Liver (tissue), 9 donors: ENCODE data around the gene OR52I2. TPM values are rescaled to one million over a fixed set of nuclear protein-coding genes. Genes with fewer than 3 reads are reported as not detected.
A peak's percentile ranks its signal among the peaks of the same experiment; 100 is the strongest.

Source experiments
- DNase-seq: peaks from one replicate; pipeline ENCODE4 v3.0.0-alpha.2; 2017; ENCODE audit warnings: low spot score
- H3K27ac ChIP-seq, 2 donors: one replicate each; pipeline ENCODE4 v1.7.0; 2013; ENCODE audit warnings: inconsistent platforms in 2 of 2, low read length in 2 of 2, control low read depth in 1 of 2, low read depth in 1 of 2, mild to moderate bottlenecking in 1 of 2
- H3K27me3 ChIP-seq, 4 donors: one replicate each; pipeline versions ENCODE4 v1.6.1 to v1.7.0; 2013; ENCODE audit warnings: low read length in 3 of 4, inconsistent platforms in 1 of 4, mild to moderate bottlenecking in 1 of 4, moderate library complexity in 1 of 4; ENCODE audit not compliant: control insufficient read depth in 4 of 4, insufficient read depth in 4 of 4
- H3K36me3 ChIP-seq, 4 donors: one replicate each; pipeline versions ENCODE4 v1.6.1 to v1.7.0; 2013; ENCODE audit warnings: low read length in 3 of 4, mild to moderate bottlenecking in 3 of 4, low read depth in 1 of 4, moderate library complexity in 1 of 4; ENCODE audit not compliant: control insufficient read depth in 4 of 4, insufficient read depth in 3 of 4
- H3K4me1 ChIP-seq, 4 donors: one replicate each; pipeline versions ENCODE4 v1.6.1 to v1.7.0; 2013; ENCODE audit warnings: low read length in 3 of 4, mild to moderate bottlenecking in 3 of 4, moderate library complexity in 1 of 4; ENCODE audit not compliant: control insufficient read depth in 4 of 4, insufficient read depth in 4 of 4
- H3K4me3 ChIP-seq, 3 donors: one replicate each; pipeline versions ENCODE4 v1.6.1 to v1.7.0; 2013; ENCODE audit warnings: low read length in 3 of 3, control low read depth in 1 of 3, low read depth in 1 of 3, mild to moderate bottlenecking in 1 of 3
- H3K9ac ChIP-seq, 2 donors: one replicate each; pipeline ENCODE4 v1.7.0; 2013; ENCODE audit warnings: low read length in 2 of 2, mild to moderate bottlenecking in 2 of 2, moderate library complexity in 2 of 2, control low read depth in 1 of 2, low read depth in 1 of 2
- H3K9me3 ChIP-seq, 4 donors: one replicate each; pipeline versions ENCODE4 v1.6.1 to v1.7.0; 2013; ENCODE audit warnings: low read length in 3 of 4; ENCODE audit not compliant: control insufficient read depth in 4 of 4
- ATF3 ChIP-seq: IDR thresholded peaks from 2 replicates; pipeline ENCODE4 v1.6.1; 2016; ENCODE audit warnings: antibody characterized with exemption
- EGR1 ChIP-seq, 2 donors: IDR thresholded peaks; 2 replicates each; pipeline ENCODE4 v1.6.1; 2016 to 2018; ENCODE audit warnings: antibody characterized with exemption in 2 of 2, low read depth in 2 of 2
- FOXA1 ChIP-seq: IDR thresholded peaks from 2 replicates; pipeline ENCODE4 v1.6.1; 2016; ENCODE audit warnings: antibody characterized with exemption
- FOXA2 ChIP-seq: IDR thresholded peaks from 2 replicates; pipeline ENCODE4 v1.6.1; 2016; ENCODE audit warnings: antibody characterized with exemption
- GABPA ChIP-seq, 2 donors: IDR thresholded peaks in 1 of 2; conservative IDR thresholded peaks in 1 of 2; 2 replicates each; pipeline ENCODE4 v1.6.1; 2016; ENCODE audit warnings: antibody characterized with exemption in 2 of 2, mild to moderate bottlenecking in 1 of 2, moderate library complexity in 1 of 2
- HNF4A ChIP-seq, 2 donors: conservative IDR thresholded peaks; 2 replicates each; pipeline ENCODE4 v1.6.1; 2016; ENCODE audit warnings: antibody characterized with exemption in 2 of 2, mild to moderate bottlenecking in 2 of 2
- HNF4G ChIP-seq: IDR thresholded peaks from 2 replicates; pipeline ENCODE4 v1.6.1; 2016; ENCODE audit warnings: antibody characterized with exemption
- NR2F2 ChIP-seq: IDR thresholded peaks from 2 replicates; pipeline ENCODE4 v1.6.1; 2016; ENCODE audit warnings: antibody characterized with exemption
- RAD21 ChIP-seq, 2 donors: IDR thresholded peaks; 2 replicates each; pipeline ENCODE4 v1.6.1; 2016; ENCODE audit warnings: antibody characterized with exemption in 2 of 2, mild to moderate bottlenecking in 2 of 2
- REST ChIP-seq: IDR thresholded peaks from 2 replicates; pipeline ENCODE4 v1.6.1; 2016; ENCODE audit warnings: antibody characterized with exemption, mild to moderate bottlenecking
- RXRA ChIP-seq, 2 donors: IDR thresholded peaks; 2 replicates each; pipeline ENCODE4 v1.6.1; 2017 to 2018; ENCODE audit warnings: antibody characterized with exemption in 2 of 2, mild to moderate bottlenecking in 1 of 2
- SP1 ChIP-seq: IDR thresholded peaks from 2 replicates; pipeline ENCODE4 v1.6.1; 2018; ENCODE audit warnings: antibody characterized with exemption, mild to moderate bottlenecking
- TAF1 ChIP-seq: conservative IDR thresholded peaks from 2 replicates; pipeline ENCODE4 v1.6.1; 2016; ENCODE audit warnings: antibody characterized with exemption, mild to moderate bottlenecking
- YY1 ChIP-seq: IDR thresholded peaks from 2 replicates; pipeline ENCODE4 v1.6.1; 2016; ENCODE audit warnings: antibody characterized with exemption, mild to moderate bottlenecking
- WGBS: extraction: QIAGEN DNeasy Blood & Tissue Kit; methylation state at CpG from one replicate; pipeline ENCODE4 v1.1.7; 2013; 5-methylcytosine and 5-hydroxymethylcytosine counted together
- polyA plus RNA-seq, 2 donors: library from polyadenylated mRNA; stranded (reverse) in 1 of 2; unstranded in 1 of 2; fragments of 200-250 nt in 1 of 2; fragments of >200 nt in 1 of 2; fragmentation: Nextera tagmentation in 1 of 2; extraction: Ambion mirVana in 1 of 2; gene quantifications; one replicate each; pipeline versions ENCODE4 v1.2.1 to v1.2.3, GENCODE V29; 2013 to 2015
- total RNA-seq, 2 donors: library from RNA; depleted of rRNA; stranded (reverse); fragments of >200 nt; gene quantifications; one replicate each; pipeline ENCODE4 v1.2.3, GENCODE V29; 2014
- TF ChIP-seq, protein P1 (sequence below): IDR thresholded peaks from 2 replicates; pipeline ENCODE4 v1.6.1; 2016; ENCODE audit warnings: antibody characterized with exemption
- TF ChIP-seq, protein P2 (sequence below): fragments of 150-350 bp; IDR thresholded peaks from 2 replicates; pipeline ENCODE4 v1.5.1; 2017; ENCODE audit warnings: improper control_type of control experiment, low read depth, low read length; ENCODE audit not compliant: missing input control
- donor health status: healthy.
- donor health status: healthy.
- donor health status: healthy.
- donor health status: healthy.
- donor health status: healthy.

Gene OR52I2
- total and polyA plus RNA-seq, 4 donors, result under 0.01 TPM; not detected in 3

- H3K9me3 ChIP-seq, result no peaks in the 10 kb centered on the region
- peak overlapping the region; percentile 78 to 98 for H3K27ac ChIP-seq
- H3K27me3 ChIP-seq, result no peaks in the 10 kb centered on the region
- DNase-seq, result no peak
- H3K36me3 ChIP-seq, result no peaks in the 10 kb centered on the region
- peak overlapping the region in 1 of 2 donors; percentile 13 for H3K9ac ChIP-seq
- TF ChIP-seq, protein P1, sequence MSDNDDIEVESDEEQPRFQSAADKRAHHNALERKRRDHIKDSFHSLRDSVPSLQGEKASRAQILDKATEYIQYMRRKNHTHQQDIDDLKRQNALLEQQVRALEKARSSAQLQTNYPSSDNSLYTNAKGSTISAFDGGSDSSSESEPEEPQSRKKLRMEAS, result no peak
- TF ChIP-seq ATF3 (no peak), SP1 (no peak), YY1 (no peak), RAD21 (IDR thresholded peaks at IDR 0.05) (no peak), FOXA1 (no peak), RXRA (IDR thresholded peaks at IDR 0.05) (no peak), GABPA (IDR thresholded peaks at IDR 0.05 in 1 of 2, conservative IDR thresholded peaks at IDR 0.05 in 1 of 2) (no peak), HNF4A (conservative IDR thresholded peaks at IDR 0.05) (no peak), TAF1 (no peak), HNF4G (no peak), NR2F2 (no peak), EGR1 (IDR thresholded peaks at IDR 0.05; ENCODE audit: low read depth in 2 of 2) (no peak), REST (no peak)
- TF ChIP-seq, protein P2, sequence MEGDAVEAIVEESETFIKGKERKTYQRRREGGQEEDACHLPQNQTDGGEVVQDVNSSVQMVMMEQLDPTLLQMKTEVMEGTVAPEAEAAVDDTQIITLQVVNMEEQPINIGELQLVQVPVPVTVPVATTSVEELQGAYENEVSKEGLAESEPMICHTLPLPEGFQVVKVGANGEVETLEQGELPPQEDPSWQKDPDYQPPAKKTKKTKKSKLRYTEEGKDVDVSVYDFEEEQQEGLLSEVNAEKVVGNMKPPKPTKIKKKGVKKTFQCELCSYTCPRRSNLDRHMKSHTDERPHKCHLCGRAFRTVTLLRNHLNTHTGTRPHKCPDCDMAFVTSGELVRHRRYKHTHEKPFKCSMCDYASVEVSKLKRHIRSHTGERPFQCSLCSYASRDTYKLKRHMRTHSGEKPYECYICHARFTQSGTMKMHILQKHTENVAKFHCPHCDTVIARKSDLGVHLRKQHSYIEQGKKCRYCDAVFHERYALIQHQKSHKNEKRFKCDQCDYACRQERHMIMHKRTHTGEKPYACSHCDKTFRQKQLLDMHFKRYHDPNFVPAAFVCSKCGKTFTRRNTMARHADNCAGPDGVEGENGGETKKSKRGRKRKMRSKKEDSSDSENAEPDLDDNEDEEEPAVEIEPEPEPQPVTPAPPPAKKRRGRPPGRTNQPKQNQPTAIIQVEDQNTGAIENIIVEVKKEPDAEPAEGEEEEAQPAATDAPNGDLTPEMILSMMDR, result no peak
- H3K4me1 ChIP-seq, result peaks cover 7 to 20% (median 18%) of the 10 kb centered on the region in 4 donors
- H3K4me3 ChIP-seq, result no peak overlapping the region
- WGBS, result 75% methylated on average over 4 of the region's 4 CpGs
These were observed 34.1 kb upstream of the OR52I2 start for GRCh38 chr11:4547416-4547815.

DNA sequence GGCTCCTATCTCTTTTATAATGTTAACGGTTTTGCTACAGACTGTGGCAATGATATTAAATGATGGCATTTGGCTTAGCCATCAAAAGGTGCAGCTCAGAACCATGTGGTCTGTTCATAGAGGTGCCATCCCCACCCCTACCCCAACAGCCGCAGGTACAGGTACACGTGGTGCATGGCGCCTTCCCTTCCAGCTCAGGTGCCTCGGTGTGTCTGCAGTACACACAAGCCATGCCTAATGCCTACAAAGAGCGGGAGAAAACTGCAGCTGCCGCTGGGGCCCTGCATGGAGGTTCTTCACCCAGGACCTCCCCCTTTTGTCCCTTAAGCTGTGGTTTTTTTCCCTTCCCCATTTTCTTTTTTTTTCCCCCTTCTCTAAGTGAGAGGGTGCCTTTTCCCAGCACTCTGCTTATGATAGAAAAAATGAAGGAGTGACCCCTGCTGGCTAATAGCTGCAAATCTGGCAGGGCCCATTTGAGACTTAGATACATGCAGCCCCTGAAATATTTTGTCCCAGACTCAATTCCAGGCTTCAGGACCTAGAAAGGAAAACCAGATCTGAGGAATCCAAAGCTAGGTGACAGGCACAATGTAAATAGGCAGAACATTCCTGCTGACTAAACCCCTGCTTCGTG, 30.1 kb upstream of the OR52I2 start:
- no peak overlapping the region for H3K4me3 ChIP-seq
- DNase-seq, result no peak
- H3K27me3 ChIP-seq, result no peaks in the 10 kb centered on the region
- WGBS, result 81% methylated on average over 8 of the region's 8 CpGs
- H3K36me3 ChIP-seq, result no peaks in the 10 kb centered on the region
- H3K9ac ChIP-seq, result no peak overlapping the region
- TF ChIP-seq SP1 (no peak), RAD21 (IDR thresholded peaks at IDR 0.05) (peak; percentile 68 to 76), FOXA2 (no peak), HNF4A (conservative IDR thresholded peaks at IDR 0.05) (no peak), TAF1 (no peak), HNF4G (no peak), REST (no peak)
- TF ChIP-seq, protein P2, result peak; percentile 59
- H3K27ac ChIP-seq, result no peak overlapping the region
- peaks cover 2 to 19% (median 15%) of the 10 kb centered on the region in 4 donors for H3K4me1 ChIP-seq
- no peaks in the 10 kb centered on the region for H3K9me3 ChIP-seq
